Erythroblast (primary cell): ENCODE data around the gene SCTR.

Source experiments
- GATA1 ChIP-seq: IDR thresholded peaks from 2 replicates; pipeline ENCODE4 v1.6.1; 2011; ENCODE audit warnings: low read depth, mild to moderate bottlenecking, control low read depth, low read length, moderate library complexity
- POLR2A ChIP-seq: IDR thresholded peaks from 2 replicates; pipeline ENCODE4 v1.6.1; 2011; ENCODE audit warnings: mild to moderate bottlenecking, low read length

GRCh38 chr2:119483896-119484718 lies 40.2 kb downstream of the SCTR start:
- TF ChIP-seq POLR2A, result no peak
- TF ChIP-seq GATA1, result no peak
